ENCODE measurements around the gene SLC26A11.

The SLC26A11 gene

DNA sequence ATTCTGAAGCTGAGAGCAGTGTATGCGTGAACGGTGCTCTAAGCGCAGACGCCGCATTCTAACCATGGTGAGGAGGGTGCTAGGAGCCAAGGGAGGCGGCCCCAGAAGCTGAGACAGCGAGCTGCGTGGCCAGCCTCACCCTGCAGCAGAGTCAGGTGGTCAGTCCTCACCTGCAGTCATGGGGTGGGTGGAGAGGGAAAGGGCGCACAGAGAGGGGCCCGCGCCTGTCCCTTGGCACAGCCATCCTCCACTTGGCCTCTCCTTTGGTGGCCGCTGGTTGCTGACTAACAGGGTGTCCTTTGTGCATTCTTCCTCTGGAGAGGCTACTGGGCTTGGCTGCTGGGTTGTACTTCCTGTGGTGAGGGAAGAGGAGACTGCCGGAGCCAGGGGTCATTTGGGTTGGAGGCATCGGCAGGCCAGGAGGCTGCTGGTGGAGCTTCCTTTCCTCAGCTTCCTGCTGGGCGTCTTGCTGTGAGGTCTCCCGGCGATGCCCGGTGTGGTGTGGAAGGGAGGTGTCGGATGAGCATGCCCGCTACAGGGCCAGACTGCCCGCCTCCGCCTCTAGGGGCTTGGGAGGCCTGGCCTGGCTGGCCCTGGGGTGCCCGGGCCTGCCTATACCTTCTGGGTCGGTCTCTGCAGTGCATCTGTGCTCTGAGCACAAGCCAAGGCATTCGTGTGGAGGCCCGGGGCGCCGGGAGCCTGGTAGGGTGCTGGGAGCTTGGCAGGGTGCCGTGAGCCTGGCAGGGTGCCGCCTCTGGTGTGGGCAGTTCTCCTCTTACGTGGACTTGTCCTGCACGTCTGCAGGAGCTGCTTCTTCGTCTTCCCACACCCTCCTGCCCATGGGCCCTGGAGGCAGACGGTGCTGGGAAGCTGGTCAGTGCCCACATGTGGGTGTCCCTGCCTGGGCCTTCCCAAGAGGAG lies 57.8 kb downstream of the SLC26A11 start:
- no peak overlapping the region for H3K27ac ChIP-seq (ENCODE audit: low read depth in 2 of 2, low read length in 2 of 2)
- no peaks in the 10 kb centered on the region for H3K4me1 ChIP-seq (ENCODE audit: control insufficient read depth in 2 of 2, insufficient read depth in 2 of 2, low read length in 2 of 2)
- H3K9me3 ChIP-seq (ENCODE audit: control insufficient read depth in 2 of 2, low read length in 2 of 2), result no peaks in the 10 kb centered on the region
- H3K4me3 ChIP-seq (ENCODE audit: low read length in 2 of 2), result no peak overlapping the region
- peaks cover 13 to 40% of the 10 kb centered on the region in 2 donors for H3K36me3 ChIP-seq (ENCODE audit: control insufficient read depth in 2 of 2, insufficient read depth in 2 of 2, low read length in 2 of 2)
- H3K27me3 ChIP-seq (ENCODE audit: control insufficient read depth in 2 of 2, insufficient read depth in 2 of 2, low read length in 2 of 2), result no peaks in the 10 kb centered on the region
- no peak overlapping the region for H3K9ac ChIP-seq (ENCODE audit: low read depth in 1 of 2, low read length in 2 of 2)

DNA sequence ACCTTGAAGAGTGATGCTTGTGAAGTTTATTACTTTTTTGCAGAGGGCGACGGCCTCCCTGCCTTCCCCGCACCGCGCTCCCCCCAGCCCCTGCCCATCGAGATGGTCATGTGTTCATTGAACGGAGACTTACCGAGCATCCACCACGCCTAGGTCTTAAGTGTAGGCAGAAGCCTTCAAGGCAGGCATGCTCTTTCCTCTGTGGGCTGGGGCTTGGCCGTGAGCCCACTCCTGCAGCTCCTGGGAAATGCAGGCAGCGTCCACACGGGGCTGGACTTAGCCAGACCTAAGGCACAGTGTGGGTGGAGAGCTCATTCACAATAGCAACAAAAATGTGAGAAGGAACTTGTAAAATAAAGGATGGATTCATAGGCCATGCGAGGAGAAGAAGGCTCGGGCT lies 59.7 kb downstream of the SLC26A11 start:
- no peak overlapping the region for H3K27ac ChIP-seq (ENCODE audit: low read depth in 2 of 2, low read length in 2 of 2)
- peaks cover 14 to 30% of the 10 kb centered on the region in 2 donors for H3K36me3 ChIP-seq (ENCODE audit: control insufficient read depth in 2 of 2, insufficient read depth in 2 of 2, low read length in 2 of 2)
- no peak overlapping the region for H3K9ac ChIP-seq (ENCODE audit: low read depth in 1 of 2, low read length in 2 of 2)
- H3K27me3 ChIP-seq (ENCODE audit: control insufficient read depth in 2 of 2, insufficient read depth in 2 of 2, low read length in 2 of 2), result no peaks in the 10 kb centered on the region
- H3K4me3 ChIP-seq (ENCODE audit: low read length in 2 of 2), result no peak overlapping the region
- no peaks in the 10 kb centered on the region for H3K9me3 ChIP-seq (ENCODE audit: control insufficient read depth in 2 of 2, low read length in 2 of 2)
- no peaks in the 10 kb centered on the region for H3K4me1 ChIP-seq (ENCODE audit: control insufficient read depth in 2 of 2, insufficient read depth in 2 of 2, low read length in 2 of 2)

DNA sequence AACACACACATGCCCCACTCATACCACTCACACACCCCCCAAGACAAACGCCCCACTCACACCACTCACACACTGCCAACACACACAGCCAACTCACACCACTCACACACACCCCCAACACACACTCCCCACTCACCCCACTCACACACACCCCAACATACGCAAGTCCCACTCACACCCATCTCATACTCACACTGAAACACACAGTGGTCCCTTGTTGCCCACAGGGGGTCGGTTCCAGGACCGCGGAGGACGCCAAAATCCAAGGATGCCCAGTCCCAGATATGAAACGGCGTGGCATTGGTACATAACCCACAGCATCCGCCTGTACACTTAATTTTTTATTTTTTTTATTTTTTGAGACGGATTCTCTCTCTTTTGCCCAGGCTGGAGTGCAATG lies 61.3 kb downstream of the SLC26A11 start:
- no peak overlapping the region for H3K9ac ChIP-seq (ENCODE audit: low read depth in 1 of 2, low read length in 2 of 2)
- no peaks in the 10 kb centered on the region for H3K27me3 ChIP-seq (ENCODE audit: control insufficient read depth in 2 of 2, insufficient read depth in 2 of 2, low read length in 2 of 2)
- H3K9me3 ChIP-seq (ENCODE audit: control insufficient read depth in 2 of 2, low read length in 2 of 2), result no peaks in the 10 kb centered on the region
- H3K36me3 ChIP-seq (ENCODE audit: control insufficient read depth in 2 of 2, insufficient read depth in 2 of 2, low read length in 2 of 2), result peaks cover 12 to 34% of the 10 kb centered on the region in 2 donors
- no peaks in the 10 kb centered on the region for H3K4me1 ChIP-seq (ENCODE audit: control insufficient read depth in 2 of 2, insufficient read depth in 2 of 2, low read length in 2 of 2)
- H3K27ac ChIP-seq (ENCODE audit: low read depth in 2 of 2, low read length in 2 of 2), result no peak overlapping the region
- no peak overlapping the region for H3K4me3 ChIP-seq (ENCODE audit: low read length in 2 of 2)

- H3K36me3 ChIP-seq (ENCODE audit: control insufficient read depth in 2 of 2, insufficient read depth in 2 of 2, low read length in 2 of 2), result peaks cover 16 to 31% of the 10 kb centered on the region in 2 donors
- no peak overlapping the region for H3K9ac ChIP-seq (ENCODE audit: low read depth in 1 of 2, low read length in 2 of 2)
- no peaks in the 10 kb centered on the region for H3K4me1 ChIP-seq (ENCODE audit: control insufficient read depth in 2 of 2, insufficient read depth in 2 of 2, low read length in 2 of 2)
- no peaks in the 10 kb centered on the region for H3K9me3 ChIP-seq (ENCODE audit: control insufficient read depth in 2 of 2, low read length in 2 of 2)
- no peaks in the 10 kb centered on the region for H3K27me3 ChIP-seq (ENCODE audit: control insufficient read depth in 2 of 2, insufficient read depth in 2 of 2, low read length in 2 of 2)
- H3K27ac ChIP-seq (ENCODE audit: low read depth in 2 of 2, low read length in 2 of 2), result no peak overlapping the region
- no peak overlapping the region for H3K4me3 ChIP-seq (ENCODE audit: low read length in 2 of 2)
Measured at GRCh38 chr17:80283116-80283852, 63.1 kb downstream of the SLC26A11 start.

DNA sequence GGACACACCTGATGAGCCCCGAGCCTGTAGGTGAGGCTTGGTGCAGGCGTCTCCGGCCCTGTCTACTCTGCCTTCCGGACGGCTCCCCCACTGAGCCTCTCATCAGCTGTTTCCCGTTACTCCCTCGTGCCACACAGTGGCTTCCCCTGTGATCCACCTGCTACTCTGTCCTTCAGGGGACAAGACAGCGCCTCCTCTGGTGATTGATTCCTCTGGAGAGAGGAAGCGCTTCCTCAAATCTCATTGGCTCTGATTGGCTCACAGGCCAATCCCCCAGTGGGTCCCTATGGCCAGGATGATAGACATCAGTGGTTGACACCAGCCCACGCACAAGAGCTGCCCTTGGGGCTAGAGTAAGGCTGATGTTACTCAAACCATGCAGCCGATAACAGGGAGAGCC lies 64.4 kb downstream of the SLC26A11 start:
- Histone ChIP-seq H3K9ac (ENCODE audit: low read depth in 1 of 2, low read length in 2 of 2) (no peak overlapping the region), H3K4me1 (ENCODE audit: control insufficient read depth in 2 of 2, insufficient read depth in 2 of 2, low read length in 2 of 2) (no peaks in the 10 kb centered on the region), H3K36me3 (ENCODE audit: control insufficient read depth in 2 of 2, insufficient read depth in 2 of 2, low read length in 2 of 2) (peaks cover 20 to 33% of the 10 kb centered on the region in 2 donors), H3K27me3 (ENCODE audit: control insufficient read depth in 2 of 2, insufficient read depth in 2 of 2, low read length in 2 of 2) (no peaks in the 10 kb centered on the region), H3K9me3 (ENCODE audit: control insufficient read depth in 2 of 2, low read length in 2 of 2) (no peaks in the 10 kb centered on the region), H3K27ac (ENCODE audit: low read depth in 2 of 2, low read length in 2 of 2) (no peak overlapping the region), H3K4me3 (ENCODE audit: low read length in 2 of 2) (no peak overlapping the region)

DNA sequence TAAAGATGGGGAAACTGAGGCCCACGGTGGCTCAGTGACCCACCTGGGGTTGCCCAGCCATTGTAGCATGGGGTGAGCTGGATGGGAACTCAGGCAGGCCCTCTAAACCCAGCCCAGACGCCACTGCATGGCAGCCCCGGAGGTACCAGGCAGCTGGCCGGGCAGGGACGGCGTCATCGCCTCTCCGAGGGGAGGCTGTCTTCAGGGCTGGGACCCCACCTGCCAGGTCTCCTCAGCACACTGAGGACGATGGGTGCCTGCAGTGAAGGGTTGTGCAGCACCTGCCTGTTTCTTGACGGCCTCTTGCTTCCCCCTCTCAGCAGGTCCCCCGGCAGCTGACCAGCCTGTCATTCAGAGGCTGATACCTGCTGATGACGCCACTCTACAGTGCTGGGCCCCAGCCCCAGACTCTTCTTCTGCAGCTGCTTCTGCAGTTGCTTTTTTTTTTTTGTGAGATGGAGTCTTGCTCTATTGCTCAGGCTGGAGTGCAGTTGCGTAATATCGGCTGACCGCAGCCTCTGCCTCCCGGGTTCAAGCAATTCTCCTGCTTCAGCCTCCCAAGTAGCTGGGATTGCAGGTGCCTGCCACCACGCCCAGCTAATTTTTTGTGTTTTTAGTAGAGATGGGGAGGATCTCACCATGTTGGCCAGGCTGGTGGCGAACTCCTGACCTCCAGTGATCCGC lies 65.2 kb downstream of the SLC26A11 start:
- Histone ChIP-seq H3K27ac (ENCODE audit: low read depth in 2 of 2, low read length in 2 of 2) (no peak overlapping the region), H3K36me3 (ENCODE audit: control insufficient read depth in 2 of 2, insufficient read depth in 2 of 2, low read length in 2 of 2) (peaks cover 26 to 36% of the 10 kb centered on the region in 2 donors), H3K4me1 (ENCODE audit: control insufficient read depth in 2 of 2, insufficient read depth in 2 of 2, low read length in 2 of 2) (no peaks in the 10 kb centered on the region)

DNA sequence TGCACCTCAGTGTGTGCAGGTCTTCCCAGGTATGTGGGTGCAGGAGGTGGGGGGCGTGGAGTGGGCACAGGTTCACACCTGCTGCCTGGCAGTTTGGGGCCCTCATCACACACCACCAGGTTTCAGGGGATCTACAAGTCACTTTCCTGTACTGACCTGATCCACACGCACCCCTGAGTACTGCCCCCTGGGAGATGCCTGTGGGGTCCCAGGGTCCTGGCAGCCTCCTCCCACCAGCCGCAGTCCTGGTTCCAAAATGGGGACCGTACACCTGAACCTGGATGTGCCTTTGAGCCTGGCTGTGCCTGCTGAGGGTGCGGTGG lies 66.4 kb downstream of the SLC26A11 start:
- H3K27me3 ChIP-seq (ENCODE audit: control insufficient read depth in 2 of 2, insufficient read depth in 2 of 2, low read length in 2 of 2), result no peaks in the 10 kb centered on the region
- H3K9ac ChIP-seq (ENCODE audit: low read depth in 1 of 2, low read length in 2 of 2), result no peak overlapping the region
- H3K4me3 ChIP-seq (ENCODE audit: low read length in 2 of 2), result no peak overlapping the region
- H3K27ac ChIP-seq (ENCODE audit: low read depth in 2 of 2, low read length in 2 of 2), result no peak overlapping the region
- H3K36me3 ChIP-seq (ENCODE audit: control insufficient read depth in 2 of 2, insufficient read depth in 2 of 2, low read length in 2 of 2), result peaks cover 31 to 42% of the 10 kb centered on the region in 2 donors
- no peaks in the 10 kb centered on the region for H3K4me1 ChIP-seq (ENCODE audit: control insufficient read depth in 2 of 2, insufficient read depth in 2 of 2, low read length in 2 of 2)
- no peaks in the 10 kb centered on the region for H3K9me3 ChIP-seq (ENCODE audit: control insufficient read depth in 2 of 2, low read length in 2 of 2)

More for the DNA sequence above, 65.2 kb downstream of the SLC26A11 start:
- no peaks in the 10 kb centered on the region for H3K27me3 ChIP-seq (ENCODE audit: control insufficient read depth in 2 of 2, insufficient read depth in 2 of 2, low read length in 2 of 2)
- H3K4me3 ChIP-seq (ENCODE audit: low read length in 2 of 2), result no peak overlapping the region
- no peak overlapping the region for H3K9ac ChIP-seq (ENCODE audit: low read depth in 1 of 2, low read length in 2 of 2)
- H3K9me3 ChIP-seq (ENCODE audit: control insufficient read depth in 2 of 2, low read length in 2 of 2), result no peaks in the 10 kb centered on the region

DNA sequence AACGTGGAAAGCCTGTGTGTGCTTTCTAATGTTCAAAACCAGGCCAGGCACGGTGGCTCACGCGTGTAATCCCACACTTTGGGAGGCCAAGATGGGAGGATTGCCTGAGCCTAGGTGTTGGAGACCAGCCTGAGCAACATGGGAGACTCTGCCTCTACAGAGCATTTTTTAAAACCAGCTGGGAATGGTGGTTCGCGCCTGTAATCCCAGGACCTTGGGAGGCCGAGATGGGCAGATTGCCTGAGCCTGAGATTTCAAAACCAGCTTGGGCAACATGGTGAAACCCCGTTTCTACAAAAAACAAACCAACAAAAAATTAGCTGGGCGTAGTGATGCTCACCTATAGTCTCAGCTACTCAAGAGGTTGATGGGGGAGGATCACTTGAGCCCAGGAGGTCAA lies 66.8 kb downstream of the SLC26A11 start:
- peaks cover 35 to 45% of the 10 kb centered on the region in 2 donors for H3K36me3 ChIP-seq (ENCODE audit: control insufficient read depth in 2 of 2, insufficient read depth in 2 of 2, low read length in 2 of 2)
- H3K4me3 ChIP-seq (ENCODE audit: low read length in 2 of 2), result no peak overlapping the region
- no peak overlapping the region for H3K9ac ChIP-seq (ENCODE audit: low read depth in 1 of 2, low read length in 2 of 2)
- no peaks in the 10 kb centered on the region for H3K4me1 ChIP-seq (ENCODE audit: control insufficient read depth in 2 of 2, insufficient read depth in 2 of 2, low read length in 2 of 2)
- no peaks in the 10 kb centered on the region for H3K9me3 ChIP-seq (ENCODE audit: control insufficient read depth in 2 of 2, low read length in 2 of 2)
- no peak overlapping the region for H3K27ac ChIP-seq (ENCODE audit: low read depth in 2 of 2, low read length in 2 of 2)
- H3K27me3 ChIP-seq (ENCODE audit: control insufficient read depth in 2 of 2, insufficient read depth in 2 of 2, low read length in 2 of 2), result no peaks in the 10 kb centered on the region

DNA sequence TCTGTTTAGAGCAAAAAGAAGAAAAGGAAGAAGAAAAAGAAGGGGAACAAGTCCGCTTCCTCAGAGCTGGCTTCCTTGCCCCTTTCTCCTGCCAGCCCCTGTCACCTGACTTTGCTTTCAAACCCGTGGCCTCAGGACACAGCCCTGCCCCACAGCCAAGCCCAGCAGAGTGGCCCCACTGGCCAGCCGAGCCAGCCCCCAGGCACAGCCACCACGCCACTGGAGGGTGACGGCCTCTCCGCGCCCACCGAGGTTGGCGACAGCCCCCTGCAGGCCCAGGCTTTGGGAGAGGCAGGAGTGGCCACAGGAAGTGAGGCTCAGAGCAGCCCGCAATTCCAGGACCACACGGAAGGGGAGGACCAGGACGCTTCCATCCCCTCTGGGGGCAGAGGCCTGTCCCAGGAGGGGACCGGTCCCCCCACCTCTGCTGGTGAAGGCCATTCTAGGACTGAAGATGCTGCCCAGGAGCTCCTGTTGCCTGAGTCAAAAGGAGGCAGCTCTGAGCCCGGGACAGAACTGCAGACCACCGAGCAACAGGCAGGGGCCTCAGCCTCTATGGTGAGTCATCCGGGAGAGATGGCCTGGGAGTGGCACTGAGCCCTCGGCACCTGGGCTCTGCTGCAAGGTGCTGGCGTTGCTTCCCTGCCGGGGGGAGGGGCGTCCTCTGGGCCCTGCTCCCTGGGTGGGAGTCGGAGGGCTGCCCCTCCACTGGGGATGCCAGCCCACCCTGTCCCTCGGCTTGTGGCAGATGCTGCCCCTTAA lies 67.8 kb downstream of the SLC26A11 start:
- Histone ChIP-seq H3K9me3 (ENCODE audit: control insufficient read depth in 2 of 2, low read length in 2 of 2) (no peaks in the 10 kb centered on the region), H3K27me3 (ENCODE audit: control insufficient read depth in 2 of 2, insufficient read depth in 2 of 2, low read length in 2 of 2) (no peaks in the 10 kb centered on the region), H3K9ac (ENCODE audit: low read depth in 1 of 2, low read length in 2 of 2) (no peak overlapping the region), H3K4me3 (ENCODE audit: low read length in 2 of 2) (no peak overlapping the region), H3K4me1 (ENCODE audit: control insufficient read depth in 2 of 2, insufficient read depth in 2 of 2, low read length in 2 of 2) (no peaks in the 10 kb centered on the region), H3K27ac (ENCODE audit: low read depth in 2 of 2, low read length in 2 of 2) (no peak overlapping the region), H3K36me3 (ENCODE audit: control insufficient read depth in 2 of 2, insufficient read depth in 2 of 2, low read length in 2 of 2) (peaks cover 44 to 53% of the 10 kb centered on the region in 2 donors)

All from mucosa of rectum (tissue), 2 donors.